WERI-Rb-1 (cell line): Measurements from ENCODE around the gene MMGT1.
"Not testable (repeated sequence)": the region's sequence is repeated elsewhere in the genome, so short reads cannot be mapped to it uniquely, and the experiment has no call there.

Experiments used
- DNase-seq: peaks from one replicate; pipeline ENCODE4 v3.0.0-alpha.2; 2020
- H3K27ac ChIP-seq: fragments of 250-450 bp; sonication (Bioruptor Pico); 2 replicates; pipeline ENCODE4 v1.5.1; 2020; ENCODE audit warnings: mild to moderate bottlenecking, moderate library complexity
- H3K27me3 ChIP-seq: fragments of 250-450 bp; sonication (Bioruptor Pico); 2 replicates; pipeline ENCODE4 v1.5.1; 2021; ENCODE audit warnings: mild to moderate bottlenecking, low read depth, moderate library complexity; ENCODE audit not compliant: insufficient read depth, severe bottlenecking
- H3K36me3 ChIP-seq: fragments of 250-450 bp; sonication (Bioruptor Pico); 2 replicates; pipeline ENCODE4 v1.5.1; 2020; ENCODE audit warnings: mild to moderate bottlenecking, moderate library complexity
- H3K4me3 ChIP-seq: 2 replicates; pipeline ENCODE4 v1.5.1; 2011; ENCODE audit warnings: low read depth, mild to moderate bottlenecking, control low read depth, low read length
- H3K9me3 ChIP-seq: fragments of 250-450 bp; sonication (Bioruptor Pico); 2 replicates; pipeline ENCODE4 v1.5.1; 2021; ENCODE audit warnings: mild to moderate bottlenecking, moderate library complexity; ENCODE audit not compliant: severe bottlenecking
- CTCF ChIP-seq: IDR thresholded peaks from 2 replicates; pipeline ENCODE4 v1.5.1; 2011; ENCODE audit warnings: low read depth, mild to moderate bottlenecking, control low read depth, inconsistent platforms, low read length

Gene MMGT1

DNA sequence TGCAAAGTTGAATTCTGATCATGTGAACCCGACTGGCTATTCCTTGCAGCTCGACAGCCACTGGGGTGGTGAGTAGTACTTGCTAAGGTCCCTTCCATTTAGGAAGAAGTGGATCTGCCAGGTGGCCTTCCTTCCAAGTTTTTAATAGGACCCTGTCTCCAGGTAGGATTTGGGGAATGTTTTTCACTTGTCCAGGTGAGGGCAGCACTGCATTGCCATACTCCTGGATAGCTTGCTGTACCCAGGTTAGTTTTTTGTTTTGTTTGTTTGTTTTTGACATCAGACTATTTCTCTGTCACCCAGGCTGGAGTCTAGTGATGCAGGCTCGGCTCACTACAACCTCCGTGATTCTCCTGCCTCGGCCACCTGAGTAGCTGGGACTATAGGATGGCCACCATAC, 50.4 kb downstream of the MMGT1 start:
- Histone ChIP-seq H3K4me3 (no peak overlapping the region), H3K9me3 (no peaks in the 10 kb centered on the region), H3K27ac (no peak overlapping the region), H3K27me3 (peaks cover 54% of the 10 kb centered on the region), H3K36me3 (no peaks in the 10 kb centered on the region)
- no peak for DNase-seq
- TF ChIP-seq CTCF: peak; percentile 43

- not testable (repeated sequence) for DNase-seq, H3K9me3 ChIP-seq, H3K27ac ChIP-seq, H3K4me3 ChIP-seq, H3K36me3 ChIP-seq
- H3K27me3 ChIP-seq: peaks cover 74% of the 10 kb centered on the region
Observed at GRCh38 chrX:135920516-135920915, 53.3 kb downstream of the MMGT1 start.

- H3K36me3 ChIP-seq: no peaks in the 10 kb centered on the region
- no peak for TF ChIP-seq CTCF
- peaks cover 66% of the 10 kb centered on the region for H3K27me3 ChIP-seq
- H3K9me3 ChIP-seq: no peaks in the 10 kb centered on the region
- H3K4me3 ChIP-seq: no peak overlapping the region
- no peak overlapping the region for H3K27ac ChIP-seq
- DNase-seq: no peak
Observed at GRCh38 chrX:135914404-135914803, 59.4 kb downstream of the MMGT1 start.
